Prostate gland (tissue), 1 donor: ENCODE results near the gene SCN3A.

Experiments used
- POLR2A ChIP-seq: fragments of 450-650 bp; IDR thresholded peaks from one replicate; pipeline ENCODE4 v1.6.1; 2016; ENCODE audit warnings: antibody characterized with exemption, mild to moderate bottlenecking
- POLR2AphosphoS5 ChIP-seq: sonication (generic); formaldehyde crosslinking; IDR thresholded peaks from one replicate; pipeline ENCODE4 v1.6.1; 2017; ENCODE audit warnings: antibody characterized with exemption

- TF ChIP-seq POLR2A (no peak), POLR2AphosphoS5 (no peak)
Observed at GRCh38 chr2:165251366-165251765, 47.5 kb upstream of the SCN3A start.
